ENCODE data around the gene OR6Q1. TPM values are rescaled to one million over a fixed set of nuclear protein-coding genes. Genes with fewer than 3 reads are reported as not detected.
"Not testable (repeated sequence)": the region's sequence is repeated elsewhere in the genome, so short reads cannot be mapped to it uniquely, and the experiment has no call there.

The OR6Q1 gene
- total and polyA plus RNA-seq, 2 of the 4 experiments (the other 2 are of a cell fraction), result not detected

GRCh38 chr11:58000021-58000420 lies 30.7 kb upstream of the OR6Q1 start:
- H4K91ac ChIP-seq (ENCODE audit: insufficient read depth, low read depth, low read length); DNase-seq; H2BK5ac ChIP-seq (ENCODE audit: low read depth, low read length, poor library complexity, severe bottlenecking); H4K5ac ChIP-seq (ENCODE audit: low read depth, low read length); intact Hi-C loops (cut with micrococcal nuclease); H3K23ac ChIP-seq (ENCODE audit: low read depth, low read length); H2BK15ac ChIP-seq (ENCODE audit: low read depth, low read length); H3K36me3 ChIP-seq (ENCODE audit: control insufficient read depth, insufficient read depth, low read length); H3K9ac ChIP-seq (ENCODE audit: low read depth, low read length); H3K27ac ChIP-seq (ENCODE audit: insufficient read depth, low read length); H3K4me3 ChIP-seq (ENCODE audit: insufficient read depth, low read depth, low read length); H3K56ac ChIP-seq (ENCODE audit: extremely low read depth, insufficient read depth, low read length); H3K4me2 ChIP-seq (ENCODE audit: low read depth, low read length); ATAC-seq (ENCODE audit: low read depth); H3K9me1 ChIP-seq (ENCODE audit: insufficient read depth, low read length); H2AK5ac ChIP-seq (ENCODE audit: low read depth, low read length); H3K4ac ChIP-seq (ENCODE audit: low read depth, low read length); H3K79me1 ChIP-seq (ENCODE audit: low read depth in 1 of 2, low read length in 2 of 2); H2BK20ac ChIP-seq (ENCODE audit: low read depth, low read length); H2AFZ ChIP-seq (replicated peaks; ENCODE audit: low read length, poor library complexity); BruUV-seq (replicated peaks); H3K27me3 ChIP-seq (ENCODE audit: control insufficient read depth, insufficient read depth, low read length); dilution Hi-C loops (cut with HindIII; ENCODE audit: low sequenced_read_pairs, unreplicated experiment); in situ Hi-C loops (cut with MboI; ENCODE audit: low sequenced_read_pairs); H2BK120ac ChIP-seq (ENCODE audit: low read depth, low read length); H4K8ac ChIP-seq (ENCODE audit: low read depth in 2 of 2, low read length in 2 of 2); CTCF ChIA-PET; H4K20me1 ChIP-seq (ENCODE audit: insufficient read depth, low read length); H3K9me3 ChIP-seq (ENCODE audit: control insufficient read depth, insufficient read depth, low read length); H2AK9ac ChIP-seq (replicated peaks; ENCODE audit: low read depth, low read length, poor library complexity); H3K4me1 ChIP-seq (ENCODE audit: control insufficient read depth, insufficient read depth, low read length); H3K14ac ChIP-seq (replicated peaks; ENCODE audit: low read depth, low read length); POLR2A ChIA-PET (ENCODE audit: unreplicated experiment); H3K18ac ChIP-seq (ENCODE audit: low read depth, low read length): not testable (repeated sequence)
- WGBS, 2 experiments (ENCODE audit: extremely low coverage in 2 of 2, insufficient read length in 1 of 2), result no CpG with 5 or more reads among the region's 10 CpGs
